H1 (cell line): ENCODE results near the gene EEF1G. TPM values are rescaled to one million over a fixed set of nuclear protein-coding genes. Genes with fewer than 3 reads are reported as not detected.

Source experiments
- KDM1A ChIP-seq: fragments of 200-600, 300-600 bp; sonication (generic); IDR thresholded peaks from 2 replicates; pipeline ENCODE4 v1.7.1; 2016; ENCODE audit warnings: mild to moderate bottlenecking, low read length, borderline replicate concordance
- PHF8 ChIP-seq: fragments of 200-600 bp; sonication (generic); conservative IDR thresholded peaks from 2 replicates; pipeline ENCODE4 v1.7.1; 2012; ENCODE audit warnings: low read depth, mild to moderate bottlenecking, inconsistent platforms, low read length, moderate library complexity
- RFX5 ChIP-seq: IDR thresholded peaks from 2 replicates; pipeline ENCODE4 v1.6.1; 2011; ENCODE audit warnings: low read depth, low read length, improper control_type of control experiment, borderline replicate concordance
- TAF1 ChIP-seq: IDR thresholded peaks from 2 replicates; pipeline ENCODE4 v1.6.1; 2011; ENCODE audit warnings: mild to moderate bottlenecking, low read depth, low read length
- polyA plus RNA-seq, 7 experiments: library from polyadenylated mRNA; depleted of rRNA in 3 of 7; stranded (reverse) in 5 of 7; unstranded in 2 of 7; fragments of >200 nt in 5 of 7; fragments of 200-250 nt in 2 of 7; gene quantifications; 1 replicate in 5 of 7; 2 replicates in 1 of 7; 4 replicates in 1 of 7; pipeline versions ENCODE4 v1.2.1 to v1.2.3, GENCODE V29; 2011 to 2013; ENCODE audit warnings: missing spikeins in 2 of 7, mixed read lengths in 2 of 7
- total RNA-seq: library from RNA; stranded (reverse); fragmentation: NEBNext Ultra II Directional; extraction: Animal tissue kit (Norgen Biotek cat#: 25700); gene quantifications from 2 replicates; pipeline ENCODE4 v1.2.1, GENCODE V29; 2021

Gene EEF1G
- total and polyA plus RNA-seq, 2 of the 8 experiments (the other 6 are each of a cell fraction or from before 2014, with no cell fraction given) = 1,627 to 1,996 TPM

DNA sequence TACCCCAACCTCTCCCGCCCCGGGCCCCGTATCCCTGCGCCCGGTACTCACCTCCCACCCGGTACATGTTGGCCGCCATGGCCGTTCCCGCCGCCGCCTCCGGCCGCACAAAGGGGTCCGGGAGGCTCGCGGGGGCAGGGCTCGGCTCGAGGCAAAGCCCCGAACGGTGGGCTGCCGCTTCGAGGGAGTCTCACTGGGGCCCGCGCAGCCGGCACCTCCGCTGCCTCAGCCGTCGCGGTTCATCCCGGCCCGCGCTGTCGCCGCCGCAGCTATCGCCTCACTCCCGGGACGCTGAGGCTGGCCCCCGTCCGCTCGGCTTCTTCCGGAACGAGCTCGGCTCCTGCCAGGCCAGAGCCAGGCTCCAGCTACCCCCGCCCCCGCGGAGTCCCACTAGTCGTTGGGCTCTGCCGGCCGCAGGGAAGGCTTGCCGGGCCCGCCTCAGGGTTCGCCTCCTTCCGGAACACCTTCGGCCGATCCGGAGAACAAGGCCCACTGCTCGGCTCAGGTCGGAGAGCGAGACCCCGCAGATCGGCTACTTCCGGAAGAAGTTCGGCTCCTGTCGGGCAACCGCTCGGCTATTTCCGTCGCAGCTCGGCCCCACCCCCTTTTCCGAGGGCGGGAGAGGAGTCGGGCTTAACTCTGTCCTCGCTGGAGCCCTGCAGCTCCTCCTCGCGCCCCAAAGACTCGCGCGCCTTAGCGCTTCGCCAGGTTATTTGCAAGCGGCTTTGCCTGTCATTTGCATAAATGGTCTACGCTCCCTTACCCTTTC is 27.9 kb upstream of the EEF1G start, which contains the start of gene MTA2 (continued):
- TF ChIP-seq TAF1 (peak; percentile 38; the same call in 1 of the 2 replicates), KDM1A (no peak), RFX5 (no peak), PHF8 (peak; percentile 75)
- TF ChIP-seq, all 59 proteins: peak for 11
